GM19099 (cell line): ENCODE results near the gene ASB4.

ENCODE experiments used
- POLR2A ChIP-seq: IDR thresholded peaks from 3 replicates; pipeline ENCODE4 v1.6.1; 2011; ENCODE audit warnings: low read depth; ENCODE audit not compliant: insufficient read length; ENCODE audit errors: extremely low read depth

Gene ASB4

GRCh38 chr7:95556777-95557176 is 71.0 kb downstream of the ASB4 start:
- no peak for TF ChIP-seq POLR2A

- no peak for TF ChIP-seq POLR2A
Measured at GRCh38 chr7:95558864-95559263, 73.1 kb downstream of the ASB4 start.

GRCh38 chr7:95560674-95561073 is 74.9 kb downstream of the ASB4 start:
- no peak for TF ChIP-seq POLR2A

- no peak for TF ChIP-seq POLR2A
Measured at GRCh38 chr7:95569720-95570119, 84.0 kb downstream of the ASB4 start.

- no peak for TF ChIP-seq POLR2A
Measured at GRCh38 chr7:95577137-95577536, 91.4 kb downstream of the ASB4 start.

GRCh38 chr7:95578299-95578855 is 92.6 kb downstream of the ASB4 start:
- no peak for TF ChIP-seq POLR2A

GRCh38 chr7:95579318-95579717 is 93.6 kb downstream of the ASB4 start:
- no peak for TF ChIP-seq POLR2A

GRCh38 chr7:95581467-95581866 is 95.7 kb downstream of the ASB4 start:
- TF ChIP-seq POLR2A, result no peak

- TF ChIP-seq POLR2A, result no peak
Measured at GRCh38 chr7:95582578-95583293, 97.0 kb downstream of the ASB4 start.

GRCh38 chr7:95583834-95584621 is 98.3 kb downstream of the ASB4 start:
- no peak for TF ChIP-seq POLR2A

GRCh38 chr7:95584769-95585425 is 99.2 kb downstream of the ASB4 start:
- TF ChIP-seq POLR2A, result no peak

GRCh38 chr7:95585426-95585789 is 99.7 kb downstream of the ASB4 start:
- no peak for TF ChIP-seq POLR2A

- TF ChIP-seq POLR2A, result no peak
Measured at GRCh38 chr7:95586951-95587301, 101.2 kb downstream of the ASB4 start.

GRCh38 chr7:95589031-95589430 is 103.3 kb downstream of the ASB4 start:
- TF ChIP-seq POLR2A, result no peak

- no peak for TF ChIP-seq POLR2A
Measured at GRCh38 chr7:95589766-95590165, 104.0 kb downstream of the ASB4 start.
